NCI-H2227 treated with DMSO at 0.1 percent for 48 hours (cell line): ENCODE data around the gene TP53TG3F.
"Not testable (repeated sequence)": the region's sequence is repeated elsewhere in the genome, so short reads cannot be mapped to it uniquely, and the experiment has no call there.

Source experiments
- DNase-seq: peaks from one replicate; lab custom pipeline; 2025; lab: John Stamatoyannopoulos, UW

The TP53TG3F gene

GRCh38 chr16:33459312-33459711, at the start of gene TP53TG3F:
Gene TP53TG3F, plus strand, starts transcription at chr16:33459612. Its CDS starts 68 bp downstream, at chr16:33459680.
- not testable (repeated sequence) for DNase-seq

- not testable (repeated sequence) for DNase-seq
Measured at GRCh38 chr16:33491611-33492010, 32.2 kb downstream of the TP53TG3F start.

- DNase-seq = not testable (repeated sequence)
Measured at GRCh38 chr16:33507231-33507630, 47.8 kb downstream of the TP53TG3F start.

GRCh38 chr16:33509070-33509469, 49.7 kb downstream of the TP53TG3F start:
- DNase-seq = not testable (repeated sequence)

GRCh38 chr16:33509906-33510305, 50.5 kb downstream of the TP53TG3F start:
- not testable (repeated sequence) for DNase-seq
